Calu3 (cell line): ENCODE data around the gene OR13J1. TPM values are rescaled to one million over a fixed set of nuclear protein-coding genes. Genes with fewer than 3 reads are reported as not detected.

ENCODE experiments used
- Bru-seq: library from RNA; stranded (reverse); fragments of 400-500 nt; gene quantifications from one replicate; lab custom pipeline; 2021; lab: Mats Ljungman, UMichigan
- BruChase-seq, 2 experiments: library from RNA; stranded (reverse); fragments of 400-500 nt; gene quantifications; one replicate each; lab custom pipeline; 2021; lab: Mats Ljungman, UMichigan
- BruUV-seq: library from RNA; stranded (reverse); fragments of 400-500 nt; replicated peaks from 2 replicates; lab custom pipeline; 2021; lab: Mats Ljungman, UMichigan
- CTCF ChIA-PET: fragments of 300-600 bp; sonication (Branson Sonifier 250); formaldehyde crosslinking; loops from one replicate; lab custom pipeline; 2022; ENCODE audit warnings: antibody characterized with exemption; lab: Charles Lee
- DNase-seq: peaks from one replicate; pipeline ENCODE4 v3.0.0; 2022
- H3K27ac Mint-ChIP-seq: one replicate; pipeline ENCODE4 v1.8.0; 2022; ENCODE audit warnings: mixed read lengths; ENCODE audit not compliant: unreplicated experiment
- H3K27me3 Mint-ChIP-seq: one replicate; pipeline ENCODE4 v1.8.0; 2022; ENCODE audit warnings: mixed read lengths; ENCODE audit not compliant: unreplicated experiment
- H3K36me3 Mint-ChIP-seq: one replicate; pipeline ENCODE4 v1.8.0; 2022; ENCODE audit warnings: mild to moderate bottlenecking, moderate library complexity, mixed read lengths; ENCODE audit not compliant: insufficient read depth, unreplicated experiment
- H3K4me1 Mint-ChIP-seq: one replicate; pipeline ENCODE4 v1.8.0; 2022; ENCODE audit warnings: mild to moderate bottlenecking, low read depth, mixed read lengths; ENCODE audit not compliant: unreplicated experiment
- H3K4me3 Mint-ChIP-seq: one replicate; pipeline ENCODE4 v1.8.0; 2022; ENCODE audit warnings: mild to moderate bottlenecking, low read depth, moderate library complexity, mixed read lengths; ENCODE audit not compliant: unreplicated experiment
- H3K9me3 Mint-ChIP-seq: one replicate; pipeline ENCODE4 v1.8.0; 2022; ENCODE audit warnings: low read depth, mixed read lengths; ENCODE audit not compliant: unreplicated experiment
- CTCF ChIP-seq: fragments of 200-600 bp; IDR thresholded peaks from one replicate; pipeline ENCODE4 v1.8.0; 2022; ENCODE audit warnings: antibody characterized with exemption; ENCODE audit not compliant: unreplicated experiment
- intact Hi-C: fragments of 100-400 bp; cut with micrococcal nuclease; formaldehyde crosslinking; loops from one replicate; pipeline ENCODE4 v1.10.0; 2022; ENCODE audit not compliant: unreplicated experiment
- long read RNA-seq: library from polyadenylated mRNA; stranded (forward); transcript quantifications from one replicate; pipeline ENCODE4 v2.0.0, GENCODE V29; 2022
- total RNA-seq: library from RNA; stranded (reverse); gene quantifications from 2 replicates; pipeline ENCODE4 v1.2.3, GENCODE V29; 2022

OR13J1 gene
- total RNA-seq (not detected in 2 replicates), Bru-seq, nascent RNA (not detected), BruChase-seq, experiment 1, labeled RNA remaining after a 6-hour chase (not detected), BruChase-seq, experiment 2, labeled RNA remaining after a 2-hour chase (not detected)
- long read RNA-seq, result 0 reads

GRCh38 chr9:35870351-35870923 lies at the start of gene OR13J1:
TSS of gene OR13J1 (minus strand) at chr9:35870401. CDS start at chr9:35870401, 0 bp downstream.
- Mint-ChIP-seq H3K27me3 (peaks cover 8% of the 10 kb centered on the region), H3K27ac (no peak within 1 kb of the TSS), H3K9me3 (no peaks in the 10 kb centered on the region), H3K4me3 (no peak within 1 kb of the TSS), H3K36me3 (no peaks in the 10 kb centered on the region), H3K4me1 (no peaks in the 10 kb centered on the region)
- CTCF ChIA-PET, result interaction anchor here (1.2 kb wide), 1 partner anchor 11 kb away, joined by 3 read pairs; no protein-coding TSS in a partner anchor
- DNase-seq, result no peak
- intact Hi-C loops, result no loop called here
- TF ChIP-seq CTCF, result no peak
- no TSS peak for BruUV-seq

GRCh38 chr9:35919212-35920008 lies 49.2 kb upstream of the OR13J1 start:
- Mint-ChIP-seq H3K9me3 (no peaks in the 10 kb centered on the region), H3K27me3 (no peaks in the 10 kb centered on the region), H3K27ac (no peak overlapping the region), H3K4me3 (no peak overlapping the region), H3K4me1 (no peaks in the 10 kb centered on the region), H3K36me3 (no peaks in the 10 kb centered on the region)
- intact Hi-C loops, result no loop called here
- CTCF ChIA-PET, result no interaction called here
- BruUV-seq, result no TSS peak
- TF ChIP-seq CTCF, result no peak
- DNase-seq, result no peak

GRCh38 chr9:35918780-35919179 lies 48.6 kb upstream of the OR13J1 start:
- intact Hi-C loops, result no loop called here
- CTCF ChIA-PET, result no interaction called here
- no peaks in the 10 kb centered on the region for H3K4me1 Mint-ChIP-seq
- H3K4me3 Mint-ChIP-seq, result no peak overlapping the region
- no peak overlapping the region for H3K27ac Mint-ChIP-seq
- no peaks in the 10 kb centered on the region for H3K27me3 Mint-ChIP-seq
- BruUV-seq, result no TSS peak
- DNase-seq, result no peak
- H3K36me3 Mint-ChIP-seq, result no peaks in the 10 kb centered on the region
- H3K9me3 Mint-ChIP-seq, result no peaks in the 10 kb centered on the region
- TF ChIP-seq CTCF, result no peak

GRCh38 chr9:35917261-35917660 lies 47.1 kb upstream of the OR13J1 start:
- no TSS peak for BruUV-seq
- Mint-ChIP-seq H3K27ac (no peak overlapping the region), H3K4me3 (no peak overlapping the region), H3K36me3 (no peaks in the 10 kb centered on the region), H3K9me3 (no peaks in the 10 kb centered on the region), H3K4me1 (no peaks in the 10 kb centered on the region), H3K27me3 (no peaks in the 10 kb centered on the region)
- CTCF ChIA-PET, result no interaction called here
- no peak for DNase-seq
- intact Hi-C loops, result no loop called here
- TF ChIP-seq CTCF, result no peak
